HL-60/S4 (cell line): Measurements from ENCODE around the gene CXCR3.
"Not testable (repeated sequence)": the region's sequence is repeated elsewhere in the genome, so short reads cannot be mapped to it uniquely, and the experiment has no call there.

Experiments
- in situ Hi-C: fragments of 300-500 bp; cut with MboI; formaldehyde crosslinking; loops from 2 replicates; pipeline ENCODE4 v1.14.3; 2022; ENCODE audit warnings: low sequenced_read_pairs

Gene CXCR3

GRCh38 chrX:71612256-71612655 lies 6.1 kb downstream of the CXCR3 start:
- in situ Hi-C loops = no loop called here

GRCh38 chrX:71611736-71612135 lies 6.6 kb downstream of the CXCR3 start:
- in situ Hi-C loops = not testable (repeated sequence)

- in situ Hi-C loops = no loop called here
These were observed 9.1 kb downstream of the CXCR3 start for GRCh38 chrX:71609095-71609750.

- in situ Hi-C loops = no loop called here
These were observed 10.8 kb downstream of the CXCR3 start for GRCh38 chrX:71607488-71607887.

GRCh38 chrX:71606536-71607216 lies 11.6 kb downstream of the CXCR3 start:
- in situ Hi-C loops = no loop called here

- in situ Hi-C loops = no loop called here
These were observed 13.3 kb downstream of the CXCR3 start for GRCh38 chrX:71604796-71605568.

GRCh38 chrX:71604141-71604540 lies 14.2 kb downstream of the CXCR3 start:
- in situ Hi-C loops = no loop called here

- in situ Hi-C loops = no loop called here
These were observed 14.7 kb downstream of the CXCR3 start for GRCh38 chrX:71603618-71604017.

GRCh38 chrX:71599965-71600364 lies 18.3 kb downstream of the CXCR3 start:
- in situ Hi-C loops = no loop called here

- in situ Hi-C loops = not testable (repeated sequence)
These were observed 25.1 kb downstream of the CXCR3 start for GRCh38 chrX:71593210-71593609.

- in situ Hi-C loops = no loop called here
These were observed 31.4 kb downstream of the CXCR3 start for GRCh38 chrX:71586929-71587328.

- in situ Hi-C loops = no loop called here
These were observed 37.1 kb downstream of the CXCR3 start for GRCh38 chrX:71581210-71581609.

- in situ Hi-C loops = no loop called here
These were observed 38.3 kb downstream of the CXCR3 start for GRCh38 chrX:71579990-71580380.

GRCh38 chrX:71579136-71579989 lies 38.9 kb downstream of the CXCR3 start:
- in situ Hi-C loops = no loop called here

- in situ Hi-C loops = no loop called here
These were observed 39.8 kb downstream of the CXCR3 start, which contains the start of gene GCNA for GRCh38 chrX:71578253-71579135. GCNA (plus strand) TSS chrX:71578437; CDS start chrX:71580822, 2,385 bp downstream.

GRCh38 chrX:71577682-71578081 lies 40.6 kb downstream of the CXCR3 start:
- in situ Hi-C loops = no loop called here

- in situ Hi-C loops = no loop called here
These were observed 44.7 kb downstream of the CXCR3 start for GRCh38 chrX:71573590-71573989.

- in situ Hi-C loops = not testable (repeated sequence)
These were observed 46.9 kb downstream of the CXCR3 start for GRCh38 chrX:71571390-71571789.
